Type B pancreatic cell (in vitro differentiated cells): ENCODE results near the gene MPPE1. TPM values are rescaled to one million over a fixed set of nuclear protein-coding genes. Genes with fewer than 3 reads are reported as not detected.
"Not testable (repeated sequence)": the region's sequence is repeated elsewhere in the genome, so short reads cannot be mapped to it uniquely, and the experiment has no call there.

ENCODE experiments used
- DNase-seq: peaks from one replicate; pipeline ENCODE4 v3.0.0; 2021; ENCODE audit warnings: mixed read lengths; ENCODE audit not compliant: unreplicated experiment; ENCODE audit errors: extremely low spot score
- H3K27ac Mint-ChIP-seq: 2 replicates; pipeline ENCODE4 v1.8.0; 2021; ENCODE audit warnings: mild to moderate bottlenecking, mixed read lengths
- H3K27me3 Mint-ChIP-seq: 2 replicates; pipeline ENCODE4 v1.8.0; 2021; ENCODE audit warnings: mixed read lengths
- H3K36me3 Mint-ChIP-seq: 2 replicates; pipeline ENCODE4 v1.8.0; 2021; ENCODE audit warnings: mixed read lengths
- H3K4me1 Mint-ChIP-seq: one replicate; pipeline ENCODE4 v1.8.0; 2021; ENCODE audit warnings: mixed read lengths; ENCODE audit not compliant: unreplicated experiment
- H3K4me3 Mint-ChIP-seq: 2 replicates; pipeline ENCODE4 v1.8.0; 2021; ENCODE audit warnings: mild to moderate bottlenecking, mixed read lengths
- H3K9me3 Mint-ChIP-seq: 2 replicates; pipeline ENCODE4 v1.8.0; 2021; ENCODE audit warnings: mixed read lengths
- CTCF ChIP-seq: fragments of 200-600 bp; sonication (generic); conservative IDR thresholded peaks from 2 replicates; pipeline ENCODE4 v1.5.0; 2021; ENCODE audit warnings: antibody characterized with exemption, mild to moderate bottlenecking
- total RNA-seq: library from RNA; stranded (reverse); gene quantifications from 2 replicates; pipeline ENCODE4 v1.2.1, GENCODE V29; 2021; ENCODE audit warnings: low replicate concordance

The MPPE1 gene
- total RNA-seq, 1 donor from 2014 or later: 35.3 TPM

DNA sequence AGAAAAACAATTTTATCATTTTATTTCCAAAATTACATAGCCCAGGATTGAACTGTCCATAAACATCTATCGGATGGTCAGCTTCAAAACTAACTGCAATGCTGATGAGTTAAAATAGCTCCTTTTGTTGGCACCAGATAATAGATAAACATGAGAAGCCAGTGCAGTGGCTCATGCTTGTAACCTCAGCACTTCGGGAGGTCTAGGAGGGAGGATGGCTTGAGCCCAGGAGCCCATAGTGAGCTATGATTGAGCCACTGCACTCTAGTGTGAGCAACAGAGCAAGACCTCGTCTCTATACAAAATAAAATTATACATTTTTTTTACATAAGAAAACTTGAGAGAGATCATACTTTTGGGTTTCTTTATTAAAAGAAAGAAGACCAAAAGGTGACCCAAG lies 38.6 kb upstream of the MPPE1 start:
- Mint-ChIP-seq H3K4me3 (peak overlapping the region; percentile 28), H3K36me3 (no peaks in the 10 kb centered on the region), H3K4me1 (peaks cover 22% of the 10 kb centered on the region), H3K27ac (peak overlapping the region; percentile 71), H3K27me3 (no peaks in the 10 kb centered on the region), H3K9me3 (no peaks in the 10 kb centered on the region)
- no peak for TF ChIP-seq CTCF
- DNase-seq: no peak

- Mint-ChIP-seq H3K4me3 (peak overlapping the region; percentile 28), H3K27ac (peak overlapping the region; percentile 71), H3K4me1 (peaks cover 19% of the 10 kb centered on the region)
- not testable (repeated sequence) for H3K27me3 Mint-ChIP-seq, H3K36me3 Mint-ChIP-seq, DNase-seq, H3K9me3 Mint-ChIP-seq
Measured at GRCh38 chr18:11945834-11946659, 37.9 kb upstream of the MPPE1 start.

DNA sequence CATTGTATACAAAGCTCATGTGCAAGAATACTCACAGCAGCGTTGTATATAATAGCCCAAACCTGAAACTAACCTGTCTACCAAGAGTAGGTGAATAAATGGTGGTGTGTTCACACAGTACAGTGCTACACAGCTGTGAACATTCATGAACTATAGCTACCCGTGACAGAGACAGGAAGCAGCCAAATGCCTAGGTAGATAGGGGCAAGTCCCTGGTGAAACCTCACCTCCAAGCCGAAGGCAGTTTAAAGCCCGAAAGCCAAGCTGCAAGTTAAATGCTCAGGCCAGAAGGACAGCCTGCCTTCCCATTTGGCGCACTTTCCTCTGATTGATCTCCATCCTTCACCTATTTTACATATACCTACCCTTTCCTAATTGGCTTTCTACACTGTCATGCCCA lies 36.7 kb upstream of the MPPE1 start:
- no peak for TF ChIP-seq CTCF
- DNase-seq: no peak
- Mint-ChIP-seq H3K4me1 (peaks cover 19% of the 10 kb centered on the region), H3K9me3 (no peaks in the 10 kb centered on the region), H3K36me3 (no peaks in the 10 kb centered on the region), H3K27me3 (no peaks in the 10 kb centered on the region), H3K27ac (no peak overlapping the region), H3K4me3 (no peak overlapping the region)

GRCh38 chr18:11944252-11944651 lies 36.1 kb upstream of the MPPE1 start:
- H3K9me3 Mint-ChIP-seq: no peaks in the 10 kb centered on the region

GRCh38 chr18:11943551-11943950 lies 35.4 kb upstream of the MPPE1 start:
- TF ChIP-seq CTCF: no peak
- Mint-ChIP-seq H3K27ac (no peak overlapping the region), H3K36me3 (no peaks in the 10 kb centered on the region), H3K27me3 (no peaks in the 10 kb centered on the region), H3K4me3 (no peak overlapping the region), H3K4me1 (peaks cover 11% of the 10 kb centered on the region), H3K9me3 (no peaks in the 10 kb centered on the region)
- no peak for DNase-seq

More at GRCh38 chr18:11944252-11944651, 36.1 kb upstream of the MPPE1 start:
- Mint-ChIP-seq H3K4me3 (no peak overlapping the region), H3K27me3 (no peaks in the 10 kb centered on the region), H3K27ac (no peak overlapping the region), H3K4me1 (peaks cover 18% of the 10 kb centered on the region), H3K36me3 (no peaks in the 10 kb centered on the region)
- DNase-seq: no peak
- no peak for TF ChIP-seq CTCF

- H3K36me3 Mint-ChIP-seq: no peaks in the 10 kb centered on the region
- no peaks in the 10 kb centered on the region for H3K9me3 Mint-ChIP-seq
- no peak overlapping the region for H3K27ac Mint-ChIP-seq
- H3K27me3 Mint-ChIP-seq: no peaks in the 10 kb centered on the region
- no peak overlapping the region for H3K4me3 Mint-ChIP-seq
- TF ChIP-seq CTCF: no peak
- DNase-seq: no peak
- H3K4me1 Mint-ChIP-seq: peaks cover 7% of the 10 kb centered on the region
Measured at GRCh38 chr18:11940956-11941355, 32.8 kb upstream of the MPPE1 start.
